Mesenchymal stem cell (in vitro differentiated cells and primary cell): ENCODE results near the gene QDPR.

Experiments
- DNase-seq: peaks from one replicate; pipeline ENCODE4 v3.0.0-alpha.2; 2013
- H2AFZ ChIP-seq: one replicate; pipeline ENCODE4 v1.6.1; 2013; ENCODE audit warnings: low read depth, mild to moderate bottlenecking, control low read depth, inconsistent platforms, low read length, moderate library complexity
- H2AK5ac ChIP-seq: 2 replicates; pipeline ENCODE4 v1.6.1; 2013; ENCODE audit warnings: low read length, moderate library complexity, mild to moderate bottlenecking, inconsistent platforms; ENCODE audit not compliant: severe bottlenecking
- H2BK120ac ChIP-seq: one replicate; pipeline ENCODE4 v1.6.1; 2013; ENCODE audit warnings: low read depth, mild to moderate bottlenecking, inconsistent platforms, low read length, moderate library complexity
- H2BK12ac ChIP-seq, 2 experiments: one replicate each; pipeline ENCODE4 v1.6.1; 2013; ENCODE audit warnings: inconsistent platforms in 2 of 2, low read length in 2 of 2, mild to moderate bottlenecking in 2 of 2, moderate library complexity in 2 of 2, control low read depth in 1 of 2
- H2BK15ac ChIP-seq: one replicate; pipeline ENCODE4 v1.6.1; 2013; ENCODE audit warnings: mild to moderate bottlenecking, low read depth, inconsistent platforms; ENCODE audit not compliant: poor library complexity, severe bottlenecking
- H2BK5ac ChIP-seq: 2 replicates; pipeline ENCODE4 v1.6.1; 2013; ENCODE audit warnings: low read depth, mild to moderate bottlenecking, low read length, control low read depth, inconsistent platforms; ENCODE audit not compliant: poor library complexity, severe bottlenecking
- H3K14ac ChIP-seq, 2 experiments: one replicate each; pipeline ENCODE4 v1.6.1; 2013; ENCODE audit warnings: inconsistent platforms in 2 of 2, low read length in 2 of 2, control low read depth in 1 of 2, mild to moderate bottlenecking in 1 of 2, moderate library complexity in 1 of 2
- H3K18ac ChIP-seq, 2 experiments: one replicate each; pipeline ENCODE4 v1.6.1; 2013; ENCODE audit warnings: inconsistent platforms in 2 of 2, low read length in 2 of 2, control low read depth in 1 of 2, low read depth in 1 of 2, mild to moderate bottlenecking in 1 of 2
- H3K23ac ChIP-seq, 2 experiments: one replicate each; pipeline ENCODE4 v1.6.1; 2013; ENCODE audit warnings: inconsistent platforms in 2 of 2, low read length in 2 of 2, mild to moderate bottlenecking in 2 of 2, moderate library complexity in 2 of 2, control low read depth in 1 of 2
- H3K27ac ChIP-seq: 2 replicates; pipeline ENCODE4 v1.5.1; 2013; ENCODE audit warnings: mild to moderate bottlenecking, moderate library complexity, low read length, control low read depth, inconsistent platforms; ENCODE audit not compliant: poor library complexity, severe bottlenecking
- H3K27me3 ChIP-seq, 2 experiments: 2 replicates each; pipeline versions ENCODE4 v1.6.1 to v1.7.0; 2013; ENCODE audit warnings: low read length in 2 of 2, mild to moderate bottlenecking in 2 of 2, moderate library complexity in 2 of 2, control low read depth in 1 of 2, inconsistent platforms in 1 of 2; ENCODE audit not compliant: control insufficient read depth in 1 of 2, insufficient read depth in 1 of 2
- H3K36me3 ChIP-seq, 2 experiments: 2 replicates each; pipeline versions ENCODE4 v1.6.1 to v1.7.0; 2013; ENCODE audit warnings: low read length in 2 of 2, control low read depth in 1 of 2, inconsistent platforms in 1 of 2, low read depth in 1 of 2, mild to moderate bottlenecking in 1 of 2; ENCODE audit not compliant: insufficient read depth in 2 of 2, control insufficient read depth in 1 of 2
- H3K4ac ChIP-seq, 2 experiments: one replicate each; pipeline ENCODE4 v1.6.1; 2013; ENCODE audit warnings: inconsistent platforms in 2 of 2, low read length in 2 of 2, mild to moderate bottlenecking in 2 of 2, moderate library complexity in 2 of 2, control low read depth in 1 of 2, low read depth in 1 of 2
- H3K4me1 ChIP-seq: 2 replicates; pipeline ENCODE4 v1.6.1; 2013; ENCODE audit warnings: low read depth, low read length, control low read depth; ENCODE audit not compliant: control insufficient read depth, insufficient read depth
- H3K4me2 ChIP-seq: 2 replicates; pipeline ENCODE4 v1.6.1; 2013; ENCODE audit warnings: low read length, mild to moderate bottlenecking, inconsistent platforms; ENCODE audit not compliant: poor library complexity, severe bottlenecking
- H3K4me3 ChIP-seq, 2 experiments: 2 replicates each; pipeline versions ENCODE4 v1.5.1 to v1.7.0; 2013; ENCODE audit warnings: low read length in 2 of 2, mild to moderate bottlenecking in 2 of 2, control low read depth in 1 of 2, low read depth in 1 of 2; ENCODE audit not compliant: insufficient read depth in 1 of 2
- H3K79me1 ChIP-seq: replicated peaks from 2 replicates; pipeline ENCODE4 v1.6.1; 2013; ENCODE audit warnings: mild to moderate bottlenecking, control low read depth, low read length, inconsistent platforms; ENCODE audit not compliant: poor library complexity, severe bottlenecking
- H3K9ac ChIP-seq: 2 replicates; pipeline ENCODE4 v1.7.0; 2013; ENCODE audit warnings: mild to moderate bottlenecking, low read length, moderate library complexity
- H3K9me3 ChIP-seq: 2 replicates; pipeline ENCODE4 v1.7.0; 2013; ENCODE audit warnings: mild to moderate bottlenecking, low read length; ENCODE audit not compliant: control insufficient read depth
- H4K8ac ChIP-seq: one replicate; pipeline ENCODE4 v1.6.1; 2013; ENCODE audit warnings: inconsistent platforms, mild to moderate bottlenecking, low read length, moderate library complexity
- H4K91ac ChIP-seq: one replicate; pipeline ENCODE4 v1.6.1; 2013; ENCODE audit warnings: mild to moderate bottlenecking, low read length, inconsistent platforms
- WGBS: methylation state at CpG from one replicate; pipeline ENCODE4 v1.1.7; 2013; ENCODE audit warnings: mixed read lengths; 5-methylcytosine and 5-hydroxymethylcytosine counted together

The QDPR gene

GRCh38 chr4:17494258-17495190 lies 17.4 kb downstream of the QDPR start:
- 69% methylated on average over 10 of the region's 10 CpGs for WGBS
- no peak overlapping the region for H3K4ac ChIP-seq

GRCh38 chr4:17493619-17494018 lies 18.3 kb downstream of the QDPR start:
- Histone ChIP-seq H2BK15ac (peak overlapping the region; percentile 35), H3K36me3 (peaks cover 43 to 58% of the 10 kb centered on the region in 2 experiments), H3K9ac (peak overlapping the region; percentile 60), H3K27ac (no peak overlapping the region), H2AK5ac (no peak overlapping the region), H3K9me3 (no peaks in the 10 kb centered on the region), H3K18ac (peak overlapping the region in 1 of 2 experiments; percentile 37), H4K8ac (no peak overlapping the region), H3K4ac (no peak overlapping the region), H2AFZ (no peak overlapping the region), H2BK5ac (no peak overlapping the region), H3K4me3 (peak overlapping the region in 1 of 2 experiments; percentile 15), H3K4me1 (peaks cover 6% of the 10 kb centered on the region), H3K79me1 (peaks cover 31% of the 10 kb centered on the region), H4K91ac (no peak overlapping the region), H3K23ac (no peak overlapping the region), H3K27me3 (no peaks in the 10 kb centered on the region), H3K14ac (no peak overlapping the region), H2BK120ac (no peak overlapping the region), H2BK12ac (peak overlapping the region in 1 of 2 experiments; percentile 18), H3K4me2 (no peak overlapping the region)
- 96% methylated on average over 4 of the region's 4 CpGs for WGBS
- no peak for DNase-seq

More at GRCh38 chr4:17494258-17495190, 17.4 kb downstream of the QDPR start:
- Histone ChIP-seq H2BK15ac (no peak overlapping the region), H4K8ac (no peak overlapping the region), H3K23ac (no peak overlapping the region), H3K4me3 (peak overlapping the region in 1 of 2 experiments; percentile 20), H2AFZ (no peak overlapping the region), H3K4me1 (peaks cover 6% of the 10 kb centered on the region), H3K9ac (peak overlapping the region; percentile 60), H3K9me3 (no peaks in the 10 kb centered on the region), H3K27ac (no peak overlapping the region), H3K79me1 (peaks cover 26% of the 10 kb centered on the region), H2BK120ac (no peak overlapping the region), H3K36me3 (peaks cover 36 to 57% of the 10 kb centered on the region in 2 experiments), H3K27me3 (no peaks in the 10 kb centered on the region), H2BK12ac (no peak overlapping the region), H4K91ac (no peak overlapping the region), H2AK5ac (no peak overlapping the region), H3K14ac (no peak overlapping the region), H2BK5ac (no peak overlapping the region), H3K18ac (peak overlapping the region in 1 of 2 experiments; percentile 5), H3K4me2 (no peak overlapping the region)
- peak; percentile 83 for DNase-seq

GRCh38 chr4:17492876-17493275 lies 19.0 kb downstream of the QDPR start:
- Histone ChIP-seq H4K8ac (no peak overlapping the region), H2BK15ac (no peak overlapping the region), H2BK5ac (no peak overlapping the region), H3K4me1 (peaks cover 6% of the 10 kb centered on the region), H2AFZ (no peak overlapping the region), H3K23ac (no peak overlapping the region), H3K4me3 (no peak overlapping the region), H3K18ac (no peak overlapping the region), H3K4ac (no peak overlapping the region), H3K36me3 (peaks cover 45 to 64% of the 10 kb centered on the region in 2 experiments), H4K91ac (no peak overlapping the region), H3K27ac (no peak overlapping the region), H3K4me2 (no peak overlapping the region), H2AK5ac (no peak overlapping the region), H3K9me3 (no peaks in the 10 kb centered on the region), H2BK120ac (no peak overlapping the region), H3K9ac (no peak overlapping the region), H2BK12ac (no peak overlapping the region), H3K79me1 (peaks cover 32% of the 10 kb centered on the region), H3K27me3 (no peaks in the 10 kb centered on the region), H3K14ac (no peak overlapping the region)
- 93% methylated on average over 2 of the region's 2 CpGs for WGBS
- DNase-seq, result no peak

- H3K4me2 ChIP-seq, result no peak overlapping the region
- H3K27me3 ChIP-seq, result no peaks in the 10 kb centered on the region
- H2BK12ac ChIP-seq, result no peak overlapping the region
- H3K27ac ChIP-seq, result no peak overlapping the region
- no peak overlapping the region for H2BK120ac ChIP-seq
- H3K18ac ChIP-seq, result no peak overlapping the region
- peak; percentile 20 for DNase-seq
- H3K36me3 ChIP-seq, result peaks cover 45 to 64% of the 10 kb centered on the region in 2 experiments
- peak overlapping the region; percentile 78 for H4K8ac ChIP-seq
- peaks cover 32% of the 10 kb centered on the region for H3K79me1 ChIP-seq
- no peak overlapping the region for H2AFZ ChIP-seq
- H3K4ac ChIP-seq, result no peak overlapping the region
- no peak overlapping the region for H2BK15ac ChIP-seq
- no peaks in the 10 kb centered on the region for H3K9me3 ChIP-seq
- H3K4me1 ChIP-seq, result peaks cover 6% of the 10 kb centered on the region
- no peak overlapping the region for H3K4me3 ChIP-seq
- H4K91ac ChIP-seq, result no peak overlapping the region
- no peak overlapping the region for H3K9ac ChIP-seq
- no peak overlapping the region for H3K23ac ChIP-seq
- WGBS, result 87% methylated on average over 13 of the region's 15 CpGs
- no peak overlapping the region for H3K14ac ChIP-seq
- no peak overlapping the region for H2BK5ac ChIP-seq
- H2AK5ac ChIP-seq, result no peak overlapping the region
Observed at GRCh38 chr4:17492058-17492741, 19.7 kb downstream of the QDPR start.
